IMR-90 (cell line): ENCODE results near the gene PDE4DIP.
"Not testable (repeated sequence)": the region's sequence is repeated elsewhere in the genome, so short reads cannot be mapped to it uniquely, and the experiment has no call there.

Experiments
- CHD1 ChIP-seq: IDR thresholded peaks from 2 replicates; pipeline ENCODE4 v1.6.1; 2012; ENCODE audit warnings: low read depth, low read length, improper control_type of control experiment
- FOS ChIP-seq: fragments of 150-350 bp; IDR thresholded peaks from 2 replicates; pipeline ENCODE4 v1.6.1; 2016; ENCODE audit warnings: low read depth, low read length
- MAFK ChIP-seq: IDR thresholded peaks from 2 replicates; pipeline ENCODE4 v1.6.1; 2012; ENCODE audit warnings: low read depth, low read length, improper control_type of control experiment
- MAZ ChIP-seq: IDR thresholded peaks from 2 replicates; pipeline ENCODE4 v1.6.1; 2012; ENCODE audit warnings: low read depth, mild to moderate bottlenecking, low read length, improper control_type of control experiment, moderate library complexity, borderline replicate concordance
- MXI1 ChIP-seq: IDR thresholded peaks from 2 replicates; pipeline ENCODE4 v1.6.1; 2012; ENCODE audit warnings: low read depth, mild to moderate bottlenecking, low read length, moderate library complexity, borderline replicate concordance
- NFE2L2 ChIP-seq: fragments of 150-350 bp; IDR thresholded peaks from 2 replicates; pipeline ENCODE4 v1.6.1; 2016; ENCODE audit warnings: low read depth, mild to moderate bottlenecking, low read length
- POLR2A ChIP-seq: IDR thresholded peaks from 2 replicates; pipeline ENCODE4 v1.6.1; 2012; ENCODE audit warnings: mild to moderate bottlenecking, low read depth, low read length
- RAD21 ChIP-seq: IDR thresholded peaks from 2 replicates; pipeline ENCODE4 v1.6.1; 2012; ENCODE audit warnings: low read length, improper control_type of control experiment
- RCOR1 ChIP-seq: IDR thresholded peaks from 2 replicates; pipeline ENCODE4 v1.6.1; 2012; ENCODE audit warnings: mild to moderate bottlenecking, low read length, improper control_type of control experiment; ENCODE audit not compliant: insufficient replicate concordance
- RFX5 ChIP-seq: IDR thresholded peaks from 2 replicates; pipeline ENCODE4 v1.8.0; 2012; ENCODE audit warnings: low read depth, mild to moderate bottlenecking, low read length, moderate library complexity
- SMC3 ChIP-seq: fragments of 150-350 bp; IDR thresholded peaks from 2 replicates; pipeline ENCODE4 v1.6.1; 2016; ENCODE audit warnings: low read depth, mild to moderate bottlenecking, antibody characterized with exemption, low read length, moderate library complexity
- TF ChIP-seq, protein P1 (sequence below): conservative IDR thresholded peaks from 2 replicates; pipeline ENCODE4 v1.5.1; 2012; ENCODE audit warnings: mild to moderate bottlenecking, low read depth, low read length, improper control_type of control experiment

DNA sequence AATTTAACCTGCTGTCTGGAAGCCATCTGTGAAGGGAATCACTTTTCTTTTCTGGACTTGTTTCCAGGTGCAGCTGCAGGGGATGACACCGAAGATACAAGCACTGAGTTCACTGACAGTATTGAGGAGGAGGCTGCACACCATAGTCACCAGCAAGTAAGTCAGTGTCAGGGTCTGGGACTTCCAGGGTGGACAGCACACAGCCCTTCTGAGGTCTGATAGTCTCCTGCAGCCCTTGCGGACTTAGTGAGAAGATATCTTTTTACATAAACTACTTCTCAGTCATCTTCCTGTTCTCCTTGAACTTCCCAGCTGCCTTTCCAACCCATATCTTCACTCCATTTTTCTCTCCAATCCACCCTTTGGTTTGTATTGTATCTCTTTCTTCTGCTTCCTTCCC, 147.6 kb downstream of the PDE4DIP start:
- TF ChIP-seq POLR2A, CHD1, RAD21, RFX5, MAFK, MXI1, MAZ, RCOR1, NFE2L2, FOS, SMC3: not testable (repeated sequence)
- TF ChIP-seq, protein P1, sequence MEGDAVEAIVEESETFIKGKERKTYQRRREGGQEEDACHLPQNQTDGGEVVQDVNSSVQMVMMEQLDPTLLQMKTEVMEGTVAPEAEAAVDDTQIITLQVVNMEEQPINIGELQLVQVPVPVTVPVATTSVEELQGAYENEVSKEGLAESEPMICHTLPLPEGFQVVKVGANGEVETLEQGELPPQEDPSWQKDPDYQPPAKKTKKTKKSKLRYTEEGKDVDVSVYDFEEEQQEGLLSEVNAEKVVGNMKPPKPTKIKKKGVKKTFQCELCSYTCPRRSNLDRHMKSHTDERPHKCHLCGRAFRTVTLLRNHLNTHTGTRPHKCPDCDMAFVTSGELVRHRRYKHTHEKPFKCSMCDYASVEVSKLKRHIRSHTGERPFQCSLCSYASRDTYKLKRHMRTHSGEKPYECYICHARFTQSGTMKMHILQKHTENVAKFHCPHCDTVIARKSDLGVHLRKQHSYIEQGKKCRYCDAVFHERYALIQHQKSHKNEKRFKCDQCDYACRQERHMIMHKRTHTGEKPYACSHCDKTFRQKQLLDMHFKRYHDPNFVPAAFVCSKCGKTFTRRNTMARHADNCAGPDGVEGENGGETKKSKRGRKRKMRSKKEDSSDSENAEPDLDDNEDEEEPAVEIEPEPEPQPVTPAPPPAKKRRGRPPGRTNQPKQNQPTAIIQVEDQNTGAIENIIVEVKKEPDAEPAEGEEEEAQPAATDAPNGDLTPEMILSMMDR, result not testable (repeated sequence)
